Measurements from ENCODE around the gene ANKS1B. TPM values are rescaled to one million over a fixed set of nuclear protein-coding genes. Genes with fewer than 3 reads are reported as not detected.

The ANKS1B gene
- total and polyA plus RNA-seq, 10 of the 15 experiments (the other 5 are each of a cell fraction or from before 2014, with no cell fraction given): 0.16 to 1.3 (median 0.82) TPM; not detected in 7

DNA sequence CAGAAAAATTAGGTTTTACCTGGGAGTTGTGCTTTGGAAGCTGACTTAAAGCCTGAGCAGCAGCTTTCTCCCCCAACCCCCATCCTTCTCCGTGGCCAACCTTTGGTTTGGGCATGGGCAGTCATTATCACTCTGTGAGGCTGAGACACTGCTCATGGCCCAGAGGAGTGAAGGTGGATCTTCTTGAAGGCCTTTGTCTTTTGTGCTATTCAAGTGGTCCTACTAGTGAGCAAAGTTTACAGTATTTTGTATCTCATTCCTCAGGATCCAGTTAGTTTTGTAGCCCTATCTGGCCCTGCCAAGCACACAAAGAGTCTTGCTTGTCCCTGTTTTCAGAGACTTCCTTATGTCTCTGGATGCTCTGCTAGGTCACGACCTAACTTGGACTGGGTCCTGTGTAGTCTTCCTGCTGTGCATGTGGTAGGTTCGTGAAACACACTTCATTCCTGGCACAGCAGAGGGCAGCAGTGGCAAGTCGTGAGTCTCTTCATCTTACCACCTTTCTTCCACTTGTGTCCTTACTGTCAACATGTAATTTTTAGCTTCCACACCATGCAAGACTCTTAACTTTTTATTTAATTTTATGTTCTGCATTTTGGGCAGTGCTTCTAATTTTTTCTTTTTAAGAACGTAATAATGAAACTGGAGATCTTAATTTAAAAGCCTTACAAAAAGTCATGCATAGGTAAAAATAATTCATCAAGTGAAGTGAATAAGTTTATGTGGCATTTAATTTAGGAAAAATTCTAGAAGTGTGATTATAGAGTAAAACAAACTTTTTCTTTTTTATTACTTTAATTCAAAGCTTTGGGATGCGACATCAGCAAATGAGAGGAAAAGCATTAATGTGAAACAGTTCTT lies 1285.9 kb downstream of the ANKS1B start:
- H2AFZ ChIP-seq (ENCODE audit: control insufficient read depth, low read depth, low read length): peak overlapping the region; percentile 52; the same call in 1 of the 2 replicates
- H3K27me3 ChIP-seq (replicated peaks in 1 of 2; ENCODE audit: control insufficient read depth in 2 of 2, insufficient read depth in 2 of 2, low read length in 1 of 2): no peaks in the 10 kb centered on the region
- CTCF ChIA-PET: interaction anchor here (0.7 to 3.0 kb wide), 25 partner anchors 12 to 300 kb away, joined by 3 to 31 read pairs (median 4); partner anchors contain the start of gene SLC25A3
- no peak overlapping the region for H3K4me2 ChIP-seq (ENCODE audit: control insufficient read depth, insufficient read depth)
- peak; percentile 68 for TF ChIP-seq RAD21 (IDR thresholded peaks at IDR 0.05; ENCODE audit: insufficient read depth, low read depth, low read length)
- no peak for TF ChIP-seq YBX1 (IDR thresholded peaks at IDR 0.05)
- TF ChIP-seq, protein P1, sequence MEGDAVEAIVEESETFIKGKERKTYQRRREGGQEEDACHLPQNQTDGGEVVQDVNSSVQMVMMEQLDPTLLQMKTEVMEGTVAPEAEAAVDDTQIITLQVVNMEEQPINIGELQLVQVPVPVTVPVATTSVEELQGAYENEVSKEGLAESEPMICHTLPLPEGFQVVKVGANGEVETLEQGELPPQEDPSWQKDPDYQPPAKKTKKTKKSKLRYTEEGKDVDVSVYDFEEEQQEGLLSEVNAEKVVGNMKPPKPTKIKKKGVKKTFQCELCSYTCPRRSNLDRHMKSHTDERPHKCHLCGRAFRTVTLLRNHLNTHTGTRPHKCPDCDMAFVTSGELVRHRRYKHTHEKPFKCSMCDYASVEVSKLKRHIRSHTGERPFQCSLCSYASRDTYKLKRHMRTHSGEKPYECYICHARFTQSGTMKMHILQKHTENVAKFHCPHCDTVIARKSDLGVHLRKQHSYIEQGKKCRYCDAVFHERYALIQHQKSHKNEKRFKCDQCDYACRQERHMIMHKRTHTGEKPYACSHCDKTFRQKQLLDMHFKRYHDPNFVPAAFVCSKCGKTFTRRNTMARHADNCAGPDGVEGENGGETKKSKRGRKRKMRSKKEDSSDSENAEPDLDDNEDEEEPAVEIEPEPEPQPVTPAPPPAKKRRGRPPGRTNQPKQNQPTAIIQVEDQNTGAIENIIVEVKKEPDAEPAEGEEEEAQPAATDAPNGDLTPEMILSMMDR (IDR thresholded peaks at IDR 0.05 in 2 of 3, conservative IDR thresholded peaks at IDR 0.05 in 1 of 3; ENCODE audit: control insufficient read depth in 2 of 3, extremely low read depth in 1 of 3, insufficient read depth in 1 of 3, low read depth in 3 of 3, low read length in 3 of 3): peak; percentile 71 to 77 (median 75)
- no peak for TF ChIP-seq KDM1A (IDR thresholded peaks at IDR 0.05; ENCODE audit: borderline replicate concordance)
- TF ChIP-seq SRF (IDR thresholded peaks at IDR 0.05; ENCODE audit: low read depth in 2 of 2, low read length in 2 of 2): no peak
- no peak for TF ChIP-seq NR2C1 (IDR thresholded peaks at IDR 0.05)
- TF ChIP-seq WRNIP1 (IDR thresholded peaks at IDR 0.05; ENCODE audit: borderline replicate concordance, low read depth, low read length): no peak
- TF ChIP-seq, protein P2, sequence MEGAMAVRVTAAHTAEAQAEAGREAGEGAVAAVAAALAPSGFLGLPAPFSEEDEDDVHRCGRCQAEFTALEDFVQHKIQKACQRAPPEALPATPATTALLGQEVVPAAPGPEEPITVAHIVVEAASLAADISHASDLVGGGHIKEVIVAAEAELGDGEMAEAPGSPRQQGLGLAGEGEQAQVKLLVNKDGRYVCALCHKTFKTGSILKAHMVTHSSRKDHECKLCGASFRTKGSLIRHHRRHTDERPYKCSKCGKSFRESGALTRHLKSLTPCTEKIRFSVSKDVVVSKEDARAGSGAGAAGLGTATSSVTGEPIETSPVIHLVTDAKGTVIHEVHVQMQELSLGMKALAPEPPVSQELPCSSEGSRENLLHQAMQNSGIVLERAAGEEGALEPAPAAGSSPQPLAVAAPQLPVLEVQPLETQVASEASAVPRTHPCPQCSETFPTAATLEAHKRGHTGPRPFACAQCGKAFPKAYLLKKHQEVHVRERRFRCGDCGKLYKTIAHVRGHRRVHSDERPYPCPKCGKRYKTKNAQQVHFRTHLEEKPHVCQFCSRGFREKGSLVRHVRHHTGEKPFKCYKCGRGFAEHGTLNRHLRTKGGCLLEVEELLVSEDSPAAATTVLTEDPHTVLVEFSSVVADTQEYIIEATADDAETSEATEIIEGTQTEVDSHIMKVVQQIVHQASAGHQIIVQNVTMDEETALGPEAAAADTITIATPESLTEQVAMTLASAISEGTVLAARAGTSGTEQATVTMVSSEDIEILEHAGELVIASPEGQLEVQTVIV (IDR thresholded peaks at IDR 0.05; ENCODE audit: borderline replicate concordance, partially characterized antibody): no peak
- TF ChIP-seq SMC3 (IDR thresholded peaks at IDR 0.05; ENCODE audit: borderline replicate concordance, low read length): peak; percentile 73
- no peak for TF ChIP-seq GABPA (IDR thresholded peaks at IDR 0.05; ENCODE audit: low read depth)
- H3K4me1 ChIP-seq (ENCODE audit: control insufficient read depth, insufficient read depth, low read length): no peaks in the 10 kb centered on the region
- no TSS peak for BruUV-seq (replicated peaks)
- 46% methylated on average over 6 of the region's 6 CpGs for WGBS (ENCODE audit: insufficient coverage, insufficient replicate concordance, low lambda C conversion rate, missing lambda C conversion rate)
- H3K9me3 ChIP-seq (replicated peaks; ENCODE audit: control insufficient read depth, insufficient read depth, low read length): no peaks in the 10 kb centered on the region
- DNase-seq (ENCODE audit: low read depth, low spot score) (peak; percentile 38), ATAC-seq (peak; percentile 99), FAIRE-seq (peak; percentile 72)
- peaks cover 0 to 13% of the 10 kb centered on the region in 2 experiments; a peak in 3 of 4 replicates for H3K36me3 ChIP-seq (ENCODE audit: control insufficient read depth in 2 of 2, insufficient read depth in 2 of 2, low read length in 1 of 2)
- POLR2A ChIA-PET: no interaction called here
- in situ Hi-C loops (cut with MboI) (loop anchor here (10.0 kb wide), 1 partner anchor 296 kb away; no protein-coding TSS in a partner anchor), intact Hi-C loops (cut with micrococcal nuclease; ENCODE audit: unreplicated experiment) (loop anchor here (1.0 to 2.0 kb wide), 2 partner anchors 240 to 299 kb away; no protein-coding TSS in a partner anchor)
- no peaks in the 10 kb centered on the region for H3K79me2 ChIP-seq (ENCODE audit: control insufficient read depth, insufficient read depth, low read length)
- H3K4me3 ChIP-seq: no peak overlapping the region
- no peak overlapping the region for H3K9ac ChIP-seq (ENCODE audit: control insufficient read depth, insufficient read depth, low read length)
- H4K20me1 ChIP-seq (ENCODE audit: control insufficient read depth, insufficient read depth): no peaks in the 10 kb centered on the region
- no peak overlapping the region for H3K27ac ChIP-seq (ENCODE audit: control insufficient read depth, insufficient read depth)
- RAD21 ChIA-PET (ENCODE audit: unreplicated experiment): interaction anchor here (0.9 to 3.9 kb wide), 6 partner anchors 13 to 299 kb away, joined by 3 to 26 read pairs (median 3); no protein-coding TSS in a partner anchor
- SMC1A ChIA-PET (ENCODE audit: uncharacterized antibody, unreplicated experiment): interaction anchor here (0.5 to 1.7 kb wide), 10 partner anchors 9 to 1246 kb away, joined by 3 to 15 read pairs (median 4); no protein-coding TSS in a partner anchor
